NK-92 treated with Interleukin-12 subunit alpha and Interleukin-12 subunit beta, amount 100 ng/mL, for 24 hours (cell line): ENCODE measurements around the gene UAP1L1.
A peak's percentile ranks its signal among the peaks of the same experiment; 100 is the strongest.
"Not testable (repeated sequence)": the region's sequence is repeated elsewhere in the genome, so short reads cannot be mapped to it uniquely, and the experiment has no call there.

Experiments
- DNase-seq: peaks from one replicate; lab custom pipeline; 2025; lab: John Stamatoyannopoulos, UW

Gene UAP1L1

GRCh38 chr9:137057545-137057944 is 19.8 kb upstream of the UAP1L1 start:
- no peak for DNase-seq

- no peak for DNase-seq
Observed at GRCh38 chr9:137058521-137059234, 18.6 kb upstream of the UAP1L1 start.

- no peak for DNase-seq
Observed at GRCh38 chr9:137062384-137062783, 14.9 kb upstream of the UAP1L1 start.

- DNase-seq = not testable (repeated sequence)
Observed at GRCh38 chr9:137062798-137063197, 14.5 kb upstream of the UAP1L1 start.

- no peak for DNase-seq
Observed at GRCh38 chr9:137063311-137064026, 13.8 kb upstream of the UAP1L1 start.

GRCh38 chr9:137064027-137064879 is 13.1 kb upstream of the UAP1L1 start:
- DNase-seq = no peak

- DNase-seq = no peak
Observed at GRCh38 chr9:137064880-137065164, 12.5 kb upstream of the UAP1L1 start.

- no peak for DNase-seq
Observed at GRCh38 chr9:137065336-137065967, 11.9 kb upstream of the UAP1L1 start.

GRCh38 chr9:137066096-137066861 is 11.0 kb upstream of the UAP1L1 start:
- no peak for DNase-seq

GRCh38 chr9:137067860-137068538 is 9.3 kb upstream of the UAP1L1 start:
- peak; percentile 58 for DNase-seq

- DNase-seq = no peak
Observed at GRCh38 chr9:137068539-137069507, 8.5 kb upstream of the UAP1L1 start.

- DNase-seq = no peak
Observed at GRCh38 chr9:137069508-137070091, 7.7 kb upstream of the UAP1L1 start.

GRCh38 chr9:137070201-137070905 is 7.0 kb upstream of the UAP1L1 start, which contains the start of gene SAPCD2:
SAPCD2 (minus strand) TSS chr9:137070557; CDS start chr9:137070460, 97 bp downstream.
- DNase-seq = peak; percentile 79

GRCh38 chr9:137070906-137071275 is 6.4 kb upstream of the UAP1L1 start:
- no peak for DNase-seq

- no peak for DNase-seq
Observed at GRCh38 chr9:137071282-137071681, 6.0 kb upstream of the UAP1L1 start.

- DNase-seq = no peak
Observed at GRCh38 chr9:137073992-137074399, 3.3 kb upstream of the UAP1L1 start.

GRCh38 chr9:137074657-137075274 is 2.6 kb upstream of the UAP1L1 start:
- no peak for DNase-seq

GRCh38 chr9:137075275-137075775 is 2.0 kb upstream of the UAP1L1 start:
- no peak for DNase-seq
